Prostate gland (tissue), 2 donors: ENCODE results near the gene NLRC5. TPM values are rescaled to one million over a fixed set of nuclear protein-coding genes. Genes with fewer than 3 reads are reported as not detected.
"Not testable (repeated sequence)": the region's sequence is repeated elsewhere in the genome, so short reads cannot be mapped to it uniquely, and the experiment has no call there.

Source experiments
- DNase-seq: peaks from one replicate; pipeline ENCODE4 v3.0.0-alpha.2; 2019; ENCODE audit warnings: low spot score
- H3K27ac ChIP-seq, 2 donors: fragments of 200-600 bp; sonication (generic); 2 replicates each; pipeline ENCODE4 v1.5.1; 2017 to 2019
- H3K27me3 ChIP-seq: fragments of 200-600 bp; sonication (generic); replicated peaks from 2 replicates; pipeline ENCODE4 v1.5.1; 2019; ENCODE audit not compliant: insufficient read depth
- H3K36me3 ChIP-seq, 2 donors: fragments of 200-600 bp; sonication (generic); 1 replicate in 1 of 2; 2 replicates in 1 of 2; pipeline versions ENCODE4 v1.5.1 to v1.8.1; 2017 to 2019
- H3K4me1 ChIP-seq: fragments of 200-600 bp; sonication (generic); replicated peaks from 2 replicates; pipeline ENCODE4 v1.5.1; 2019
- H3K4me3 ChIP-seq, 2 donors: fragments of 200-600 bp; sonication (generic); 2 replicates each; pipeline ENCODE4 v1.5.1; 2017 to 2019
- H3K9me3 ChIP-seq: fragments of 200-600 bp; sonication (generic); 2 replicates; pipeline ENCODE4 v1.5.1; 2017
- POLR2A ChIP-seq: fragments of 450-650 bp; IDR thresholded peaks from one replicate; pipeline ENCODE4 v1.6.1; 2016; ENCODE audit warnings: antibody characterized with exemption, mild to moderate bottlenecking
- POLR2AphosphoS5 ChIP-seq: sonication (generic); formaldehyde crosslinking; IDR thresholded peaks from one replicate; pipeline ENCODE4 v1.6.1; 2017; ENCODE audit warnings: antibody characterized with exemption
- WGBS: methylation state at CpG from one replicate; pipeline ENCODE4 v1.1.5; 2018; 5-methylcytosine and 5-hydroxymethylcytosine counted together
- intact Hi-C: fragments of 100-400 bp; cut with DNase I; formaldehyde crosslinking; loops from one replicate; pipeline ENCODE4 v1.14.2; 2022
- total RNA-seq, 2 donors: library from RNA; depleted of rRNA; stranded (reverse); fragments of >200 nt; gene quantifications; one replicate each; pipeline ENCODE4 v1.1.0, GENCODE V29; 2016
- TF ChIP-seq, protein P1 (sequence below), 4 experiments: fragments of 200-600 bp in 2 of 4; fragments of 450-650 bp in 2 of 4; sonication (generic) in 2 of 4; IDR thresholded peaks; 1 replicate in 3 of 4; 2 replicates in 1 of 4; pipeline ENCODE4 v1.5.1; 2016 to 2019; ENCODE audit warnings: antibody characterized with exemption in 4 of 4, mild to moderate bottlenecking in 2 of 4, moderate library complexity in 2 of 4

The NLRC5 gene
- total RNA-seq, 2 donors from 2014 or later, result 9.5 to 31.2 TPM

DNA sequence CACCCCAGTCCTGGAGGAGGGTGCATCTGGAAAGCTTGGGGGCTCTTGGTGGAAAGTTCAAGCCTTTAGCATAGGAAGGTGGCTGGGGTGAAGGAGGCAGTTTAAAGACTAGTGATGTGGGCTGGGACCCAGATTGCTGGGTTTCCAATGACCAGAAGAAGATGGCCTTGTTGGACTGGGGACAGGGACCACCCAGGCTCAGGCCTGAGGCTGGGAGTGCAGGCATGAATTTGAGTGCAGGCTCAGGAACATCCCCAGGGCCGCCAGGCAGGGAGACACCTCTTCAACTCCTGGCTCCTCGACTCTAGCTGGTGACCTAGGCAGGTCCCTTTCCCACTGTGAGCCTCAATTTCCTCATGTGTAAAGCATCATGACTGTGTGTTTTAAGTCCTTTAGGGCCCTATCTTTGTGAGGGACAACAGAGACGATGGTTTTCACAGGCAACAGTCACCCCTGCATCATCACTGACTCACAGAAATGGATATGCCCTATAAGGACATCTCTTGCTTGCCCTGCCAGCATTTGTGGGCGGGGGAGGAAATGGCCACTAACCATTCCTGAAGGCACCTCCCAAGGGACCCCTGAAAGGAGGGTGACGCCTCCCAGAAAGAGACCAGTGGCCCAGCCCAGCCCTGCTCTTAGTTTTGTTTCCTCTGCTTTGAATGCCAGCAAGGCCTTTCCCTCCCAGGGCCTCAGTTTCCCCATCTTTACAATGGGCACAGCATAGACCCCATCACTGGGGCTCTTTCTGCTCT is 11.1 kb downstream of the NLRC5 start:
- Histone ChIP-seq H3K27ac (peak overlapping the region in 1 of 2 donors; percentile 43), H3K4me1 (no peaks in the 10 kb centered on the region), H3K36me3 (no peaks in the 10 kb centered on the region), H3K4me3 (no peak overlapping the region), H3K27me3 (no peaks in the 10 kb centered on the region), H3K9me3 (no peaks in the 10 kb centered on the region)
- 74% methylated on average over 5 of the region's 5 CpGs for WGBS
- intact Hi-C loops, result no loop called here
- no peak for TF ChIP-seq POLR2AphosphoS5
- no peak for TF ChIP-seq POLR2A
- TF ChIP-seq, protein P1, sequence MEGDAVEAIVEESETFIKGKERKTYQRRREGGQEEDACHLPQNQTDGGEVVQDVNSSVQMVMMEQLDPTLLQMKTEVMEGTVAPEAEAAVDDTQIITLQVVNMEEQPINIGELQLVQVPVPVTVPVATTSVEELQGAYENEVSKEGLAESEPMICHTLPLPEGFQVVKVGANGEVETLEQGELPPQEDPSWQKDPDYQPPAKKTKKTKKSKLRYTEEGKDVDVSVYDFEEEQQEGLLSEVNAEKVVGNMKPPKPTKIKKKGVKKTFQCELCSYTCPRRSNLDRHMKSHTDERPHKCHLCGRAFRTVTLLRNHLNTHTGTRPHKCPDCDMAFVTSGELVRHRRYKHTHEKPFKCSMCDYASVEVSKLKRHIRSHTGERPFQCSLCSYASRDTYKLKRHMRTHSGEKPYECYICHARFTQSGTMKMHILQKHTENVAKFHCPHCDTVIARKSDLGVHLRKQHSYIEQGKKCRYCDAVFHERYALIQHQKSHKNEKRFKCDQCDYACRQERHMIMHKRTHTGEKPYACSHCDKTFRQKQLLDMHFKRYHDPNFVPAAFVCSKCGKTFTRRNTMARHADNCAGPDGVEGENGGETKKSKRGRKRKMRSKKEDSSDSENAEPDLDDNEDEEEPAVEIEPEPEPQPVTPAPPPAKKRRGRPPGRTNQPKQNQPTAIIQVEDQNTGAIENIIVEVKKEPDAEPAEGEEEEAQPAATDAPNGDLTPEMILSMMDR (IDR thresholded peaks at IDR 0.05), result no peak
- no peak for DNase-seq

DNA sequence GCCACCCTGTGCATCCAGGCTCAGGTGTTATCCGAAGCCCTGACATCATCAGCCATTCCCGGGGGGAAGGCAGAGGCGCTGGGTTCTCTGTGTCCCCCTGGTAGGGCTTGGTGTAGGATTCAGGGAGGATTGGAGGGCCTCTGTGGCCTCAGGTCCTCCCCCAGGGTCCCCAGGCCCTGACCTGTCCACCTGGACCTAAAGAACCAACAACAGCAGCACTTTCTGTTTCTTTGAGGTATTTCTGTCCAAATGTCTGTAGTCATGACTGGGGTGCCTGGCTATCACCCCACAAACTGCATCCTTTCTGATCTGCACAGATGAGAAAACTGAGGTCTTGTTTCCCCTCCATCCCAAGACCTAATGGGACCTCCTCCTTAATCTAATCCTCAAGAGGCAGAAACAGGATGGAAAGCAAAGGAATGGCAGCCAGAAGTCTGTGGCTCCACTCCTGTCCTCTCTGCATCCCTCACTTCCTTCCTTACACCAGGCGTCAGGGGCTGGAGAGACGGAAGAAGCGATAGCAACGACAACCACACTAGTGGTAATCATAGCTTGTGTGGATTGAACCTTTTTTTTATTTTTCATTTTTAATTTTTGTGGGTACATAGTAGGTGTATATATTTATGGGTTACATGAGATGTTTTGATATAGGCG is 11.8 kb downstream of the NLRC5 start:
- Histone ChIP-seq H3K4me1 (no peaks in the 10 kb centered on the region), H3K9me3 (no peaks in the 10 kb centered on the region), H3K36me3 (no peaks in the 10 kb centered on the region), H3K27me3 (no peaks in the 10 kb centered on the region), H3K27ac (no peak overlapping the region), H3K4me3 (no peak overlapping the region)
- no peak for DNase-seq
- no peak for TF ChIP-seq POLR2AphosphoS5
- TF ChIP-seq POLR2A, result no peak
- TF ChIP-seq, protein P1 (IDR thresholded peaks at IDR 0.05), result no peak
- 93% methylated on average over 8 of the region's 8 CpGs for WGBS
- intact Hi-C loops, result no loop called here

DNA sequence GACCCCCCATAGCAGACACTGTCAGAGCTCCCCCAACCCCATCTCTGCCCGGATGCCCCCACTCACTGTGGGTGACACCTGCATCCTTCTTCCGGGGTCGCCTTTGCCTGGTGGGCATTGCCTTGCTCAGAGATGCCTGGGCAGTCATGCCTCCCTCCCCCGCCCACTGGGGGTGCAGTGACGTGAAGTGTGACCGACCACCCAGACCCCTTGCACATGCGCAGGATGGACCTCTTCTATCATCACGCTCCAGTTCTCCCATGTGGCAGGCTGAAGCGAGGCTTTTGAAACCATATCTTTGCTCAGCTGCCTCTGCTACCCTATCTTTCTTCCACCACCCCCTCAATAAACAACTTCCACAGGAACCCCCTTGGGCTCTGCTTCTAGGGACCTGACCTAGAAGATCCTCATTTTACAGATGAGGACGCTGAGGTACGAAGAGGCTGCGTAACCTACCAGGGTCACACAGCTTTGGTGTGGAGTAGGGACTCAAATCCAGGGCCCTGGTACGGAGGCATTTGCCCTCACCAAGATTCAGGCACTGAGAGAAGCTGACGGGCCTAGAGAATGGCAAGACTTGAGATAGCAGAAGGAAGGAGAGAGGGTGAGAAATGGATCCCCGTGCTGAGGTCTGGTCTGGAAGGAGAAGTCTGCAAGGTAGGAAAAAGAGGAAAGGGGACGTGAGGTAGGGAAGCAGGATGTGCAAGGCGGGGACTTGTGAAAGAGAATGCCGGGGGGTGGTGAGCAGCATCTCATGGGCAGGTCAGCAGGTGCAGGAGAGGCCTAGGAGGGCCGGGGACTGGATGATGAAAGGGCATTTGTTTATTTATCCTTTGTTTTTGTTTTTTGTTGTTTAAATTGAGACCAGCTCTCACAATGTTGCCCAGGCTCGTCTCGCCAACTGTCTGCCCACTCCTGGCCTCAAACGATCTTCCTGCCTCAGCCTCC is 14.4 kb downstream of the NLRC5 start:
- 85% methylated on average over 22 of the region's 22 CpGs for WGBS
- Histone ChIP-seq H3K4me1 (no peaks in the 10 kb centered on the region), H3K4me3 (no peak overlapping the region), H3K36me3 (no peaks in the 10 kb centered on the region), H3K9me3 (no peaks in the 10 kb centered on the region), H3K27me3 (no peaks in the 10 kb centered on the region), H3K27ac (no peak overlapping the region)
- TF ChIP-seq POLR2A (no peak), POLR2AphosphoS5 (no peak)
- TF ChIP-seq, protein P1 (IDR thresholded peaks at IDR 0.05), result no peak
- DNase-seq, result no peak
- intact Hi-C loops, result no loop called here

DNA sequence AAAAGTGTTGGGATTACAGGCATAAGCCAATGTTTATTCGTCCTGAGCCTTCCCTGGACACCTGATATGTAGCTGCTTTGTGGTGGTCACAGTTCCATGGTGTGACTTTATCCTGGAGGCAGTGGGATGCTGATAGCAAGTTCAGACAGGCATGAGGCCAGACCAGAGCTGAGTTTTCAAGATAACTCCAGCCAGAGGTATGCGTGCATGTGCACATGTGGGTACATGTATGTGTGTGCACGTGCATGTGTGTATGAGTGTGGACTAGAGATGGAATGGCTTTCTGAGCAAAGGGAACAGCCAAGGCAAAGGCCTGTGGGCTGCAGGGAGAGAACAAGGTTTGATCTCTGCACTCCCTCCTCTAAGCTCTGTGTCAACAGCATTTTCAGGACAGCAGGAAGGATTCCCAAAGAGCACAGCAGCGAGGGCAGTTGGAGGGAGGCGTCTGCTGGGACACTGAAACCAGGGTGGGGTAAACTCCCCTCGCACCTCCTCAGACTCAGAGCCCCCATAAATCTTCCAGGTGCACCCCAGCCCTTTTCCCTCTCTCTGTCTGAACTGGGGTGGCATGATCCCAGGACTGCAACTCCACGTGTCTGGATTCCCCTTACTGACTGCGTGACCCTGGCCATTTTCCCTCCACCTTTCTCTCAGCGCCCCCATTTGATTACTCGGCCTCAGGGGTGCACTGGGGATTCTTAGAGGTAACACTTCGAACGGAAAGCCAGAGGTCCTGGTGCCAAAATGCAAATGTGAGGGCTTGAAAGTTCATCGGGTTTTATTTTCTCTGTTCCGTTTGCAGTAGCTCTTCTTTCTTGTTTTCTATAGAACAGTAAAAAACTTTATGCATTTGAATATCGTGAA is 15.3 kb downstream of the NLRC5 start:
- intact Hi-C loops, result no loop called here
- H3K9me3 ChIP-seq, result no peaks in the 10 kb centered on the region
- no peak overlapping the region for H3K27ac ChIP-seq
- no peaks in the 10 kb centered on the region for H3K36me3 ChIP-seq
- TF ChIP-seq, protein P1 (IDR thresholded peaks at IDR 0.05), result no peak
- TF ChIP-seq POLR2AphosphoS5 (no peak), POLR2A (no peak)
- 52% methylated on average over 15 of the region's 15 CpGs for WGBS
- DNase-seq, result no peak
- no peaks in the 10 kb centered on the region for H3K27me3 ChIP-seq
- H3K4me1 ChIP-seq, result no peaks in the 10 kb centered on the region
- H3K4me3 ChIP-seq, result no peak overlapping the region

DNA sequence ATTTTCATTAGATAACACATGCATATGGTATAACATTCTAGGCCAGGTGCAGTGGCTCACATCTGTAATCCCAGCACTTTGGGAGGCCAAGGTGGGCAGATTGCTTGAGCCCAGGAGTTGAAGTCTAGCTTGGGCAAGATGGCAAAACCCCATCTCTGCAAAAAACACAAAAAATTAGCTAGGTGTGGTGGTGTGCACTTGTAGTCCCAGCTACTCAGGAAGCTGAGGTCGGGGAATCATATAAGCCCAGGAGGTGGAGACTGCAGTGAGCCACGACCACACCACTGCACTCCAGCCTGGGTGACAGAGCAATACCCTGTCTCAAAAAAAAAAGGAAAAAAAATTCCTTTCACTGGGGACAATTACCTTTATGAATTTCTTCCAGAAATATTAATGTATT is 16.2 kb downstream of the NLRC5 start:
- WGBS, result 90% methylated on average over 2 of the region's 2 CpGs

More for the DNA sequence above, 16.2 kb downstream of the NLRC5 start:
- H3K36me3 ChIP-seq, intact Hi-C loops, H3K4me3 ChIP-seq, DNase-seq, H3K27ac ChIP-seq, H3K27me3 ChIP-seq, H3K4me1 ChIP-seq, H3K9me3 ChIP-seq: not testable (repeated sequence)
